Measurements from ENCODE around the gene IL1RAPL2.

Gene IL1RAPL2

DNA sequence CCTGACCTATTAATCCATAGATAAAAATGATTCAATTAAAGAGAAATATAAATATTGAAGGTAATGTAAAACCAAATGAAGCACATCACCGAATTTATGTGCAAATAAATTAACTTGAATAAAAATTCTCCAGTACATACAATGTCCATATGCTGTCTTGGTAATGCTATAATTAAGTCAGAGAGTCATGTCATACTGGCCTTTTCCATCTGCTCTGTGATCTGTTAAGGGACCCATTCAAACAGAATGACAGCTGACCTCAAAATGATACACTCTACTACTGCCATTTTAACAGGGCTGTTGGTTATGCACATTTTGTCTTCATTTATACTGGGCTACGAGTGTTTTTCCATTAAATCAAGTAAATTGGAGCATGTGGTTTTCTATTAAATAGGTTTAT lies 555.2 kb downstream of the IL1RAPL2 start:
- no peaks in the 10 kb centered on the region for H4K20me1 ChIP-seq (ENCODE audit: insufficient read depth, low read length)

GRCh38 chrX:105126201-105126600 lies 560.2 kb downstream of the IL1RAPL2 start:
- Histone ChIP-seq H4K20me1 (ENCODE audit: insufficient read depth, low read length) (no peaks in the 10 kb centered on the region), H3K27ac (ENCODE audit: low read length) (no peak overlapping the region), H3K36me3 (replicated peaks; ENCODE audit: low read depth, low read length) (no peaks in the 10 kb centered on the region), H3K79me2 (ENCODE audit: low read length) (no peaks in the 10 kb centered on the region), H3K4me2 (ENCODE audit: low read length) (no peak overlapping the region), H3K4me1 (ENCODE audit: low read length) (peaks cover under 1% of the 10 kb centered on the region; the same call in 1 of the 2 replicates), H3K27me3 (ENCODE audit: low read depth, low read length) (no peaks in the 10 kb centered on the region), H3K9me3 (ENCODE audit: insufficient read depth, low read length) (no peaks in the 10 kb centered on the region), H3K4me3 (ENCODE audit: low read length) (no peak overlapping the region), H3K9ac (ENCODE audit: low read length) (no peak overlapping the region), H2AFZ (ENCODE audit: low read depth, low read length) (no peak overlapping the region)
- TF ChIP-seq CTCF (IDR thresholded peaks at IDR 0.05; ENCODE audit: low read depth, low read length) (no peak), EZH2phosphoT487 (IDR thresholded peaks at IDR 0.05; ENCODE audit: low read depth) (no peak)

More for the DNA sequence above, 555.2 kb downstream of the IL1RAPL2 start:
- no peak overlapping the region for H3K27ac ChIP-seq (ENCODE audit: low read length)
- H3K9ac ChIP-seq (ENCODE audit: low read length), result no peak overlapping the region
- peak overlapping the region; percentile 46; the same call in 1 of the 2 replicates for H3K4me2 ChIP-seq (ENCODE audit: low read length)
- no peaks in the 10 kb centered on the region for H3K36me3 ChIP-seq (replicated peaks; ENCODE audit: low read depth, low read length)
- no peaks in the 10 kb centered on the region for H3K27me3 ChIP-seq (ENCODE audit: low read depth, low read length)
- no peak overlapping the region; the same call in 1 of the 2 replicates for H3K4me3 ChIP-seq (ENCODE audit: low read length)
- no peaks in the 10 kb centered on the region for H3K79me2 ChIP-seq (ENCODE audit: low read length)
- H3K4me1 ChIP-seq (ENCODE audit: low read length), result peaks cover 13% of the 10 kb centered on the region
- H2AFZ ChIP-seq (ENCODE audit: low read depth, low read length), result no peak overlapping the region
- no peak for TF ChIP-seq EZH2phosphoT487 (IDR thresholded peaks at IDR 0.05; ENCODE audit: low read depth)
- no peak for TF ChIP-seq CTCF (IDR thresholded peaks at IDR 0.05; ENCODE audit: low read depth, low read length)
- no peaks in the 10 kb centered on the region for H3K9me3 ChIP-seq (ENCODE audit: insufficient read depth, low read length)

- no peaks in the 10 kb centered on the region for H3K9me3 ChIP-seq (ENCODE audit: insufficient read depth, low read length)
Observed at GRCh38 chrX:105134273-105134672, 568.3 kb downstream of the IL1RAPL2 start.

DNA sequence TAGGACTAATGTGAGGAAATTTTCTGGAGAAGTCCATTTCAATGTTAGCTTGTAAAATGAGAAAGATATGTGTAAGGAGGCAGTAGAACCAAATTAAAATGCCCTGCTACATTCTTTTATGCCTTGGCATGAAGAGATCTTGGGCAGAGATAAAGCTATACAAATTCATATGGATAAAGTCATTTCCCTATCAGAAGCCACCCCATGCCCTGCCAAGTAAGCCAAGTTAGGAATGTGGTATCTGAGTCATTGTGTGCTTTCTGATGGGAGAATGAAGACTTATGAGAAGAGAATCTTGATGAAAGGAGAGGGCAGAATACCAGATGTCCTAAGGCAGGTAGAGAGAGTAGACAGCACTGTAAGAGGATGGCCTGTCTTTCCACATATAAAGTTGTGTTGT lies 570.8 kb downstream of the IL1RAPL2 start:
- H3K27me3 ChIP-seq (ENCODE audit: low read depth, low read length), result no peaks in the 10 kb centered on the region
- no peak for TF ChIP-seq CTCF (IDR thresholded peaks at IDR 0.05; ENCODE audit: low read depth, low read length)
- H3K4me2 ChIP-seq (ENCODE audit: low read length), result no peak overlapping the region
- no peak overlapping the region for H3K9ac ChIP-seq (ENCODE audit: low read length)
- H2AFZ ChIP-seq (ENCODE audit: low read depth, low read length), result no peak overlapping the region
- H3K27ac ChIP-seq (ENCODE audit: low read length), result no peak overlapping the region
- no peaks in the 10 kb centered on the region for H3K36me3 ChIP-seq (replicated peaks; ENCODE audit: low read depth, low read length)
- no peaks in the 10 kb centered on the region for H3K79me2 ChIP-seq (ENCODE audit: low read length)
- no peaks in the 10 kb centered on the region for H4K20me1 ChIP-seq (ENCODE audit: insufficient read depth, low read length)
- H3K4me1 ChIP-seq (ENCODE audit: low read length), result no peaks in the 10 kb centered on the region
- H3K4me3 ChIP-seq (ENCODE audit: low read length), result no peak overlapping the region
- no peaks in the 10 kb centered on the region for H3K9me3 ChIP-seq (ENCODE audit: insufficient read depth, low read length)

More at GRCh38 chrX:105134273-105134672, 568.3 kb downstream of the IL1RAPL2 start:
- Histone ChIP-seq H3K36me3 (replicated peaks; ENCODE audit: low read depth, low read length) (no peaks in the 10 kb centered on the region), H3K27me3 (ENCODE audit: low read depth, low read length) (no peaks in the 10 kb centered on the region), H4K20me1 (ENCODE audit: insufficient read depth, low read length) (no peaks in the 10 kb centered on the region), H3K27ac (ENCODE audit: low read length) (no peak overlapping the region), H3K4me3 (ENCODE audit: low read length) (no peak overlapping the region), H3K79me2 (ENCODE audit: low read length) (no peaks in the 10 kb centered on the region), H3K4me2 (ENCODE audit: low read length) (no peak overlapping the region), H3K9ac (ENCODE audit: low read length) (no peak overlapping the region), H3K4me1 (ENCODE audit: low read length) (no peaks in the 10 kb centered on the region), H2AFZ (ENCODE audit: low read depth, low read length) (no peak overlapping the region)
- no peak for TF ChIP-seq CTCF (IDR thresholded peaks at IDR 0.05; ENCODE audit: low read depth, low read length)
- no peak for TF ChIP-seq EZH2phosphoT487 (IDR thresholded peaks at IDR 0.05; ENCODE audit: low read depth)

All from OCI-LY3 (cell line).